Measurements from ENCODE around the gene JRKL.

Gene JRKL

DNA sequence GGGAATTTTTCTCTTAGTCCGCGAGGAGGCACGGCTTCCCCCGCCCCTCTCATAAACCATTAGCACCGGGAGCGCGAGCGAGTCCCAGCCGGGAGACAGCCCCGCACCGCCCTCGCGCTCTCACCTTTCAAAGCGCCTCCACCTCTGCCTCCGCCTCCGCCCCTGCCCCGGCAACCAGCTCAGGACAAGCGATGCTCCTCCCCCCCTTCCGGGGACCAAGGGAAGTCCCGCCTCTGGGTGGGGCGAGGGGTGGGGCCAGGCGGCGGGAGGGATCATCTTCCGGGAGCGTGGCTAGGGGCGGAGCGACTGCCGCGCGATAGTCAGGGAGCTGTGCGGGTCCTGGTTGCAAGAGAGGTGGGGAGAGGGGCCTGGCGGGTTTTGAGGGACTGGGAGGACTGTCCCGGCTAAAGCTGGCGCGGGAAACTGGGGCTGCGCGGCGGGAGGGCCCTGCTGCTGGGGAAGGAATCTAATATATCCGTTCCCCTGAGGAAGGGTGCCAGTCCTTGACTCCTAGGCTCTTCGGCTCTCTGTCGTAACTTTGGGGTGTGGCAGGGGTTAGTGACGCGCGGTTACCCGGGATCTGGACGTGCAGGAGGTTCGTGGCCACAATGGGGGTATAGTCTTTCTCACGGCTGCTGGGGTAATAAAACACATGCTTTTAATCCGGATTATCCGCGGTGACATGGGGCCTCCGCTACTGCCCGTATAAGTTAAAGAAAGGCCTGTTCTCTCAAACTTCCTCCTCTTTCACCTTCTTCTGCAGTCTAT lies at the start of gene JRKL, which contains the start of gene CCDC82:
Gene JRKL (plus strand): TSS at position 294 of the 768 bp plus-strand sequence. CDS start 637 bp downstream, outside the sequence.
Gene CCDC82 (minus strand): TSS at position 193 of the 768 bp plus-strand sequence. CDS start 5,165 bp downstream, outside the sequence.
- Histone ChIP-seq H3K4me1 (ENCODE audit: insufficient read depth, low read length) (no peaks in the 10 kb centered on the region; the same call in 1 of the 2 replicates), H3K9me3 (ENCODE audit: control insufficient read depth, insufficient read depth, low read length) (no peaks in the 10 kb centered on the region), H3K9ac (ENCODE audit: low read depth, low read length) (peak within 1 kb of the TSS; percentile 86), H3K36me3 (ENCODE audit: insufficient read depth, low read length) (no peaks in the 10 kb centered on the region)

- Histone ChIP-seq H3K9me3 (ENCODE audit: control insufficient read depth, insufficient read depth, low read length) (no peaks in the 10 kb centered on the region), H3K9ac (ENCODE audit: low read depth, low read length) (no peak overlapping the region), H3K36me3 (ENCODE audit: insufficient read depth, low read length) (no peaks in the 10 kb centered on the region), H3K4me1 (ENCODE audit: insufficient read depth, low read length) (peaks cover 31% of the 10 kb centered on the region)
Measured at GRCh38 chr11:96340555-96340885, 49.3 kb upstream of the JRKL start.

- H3K36me3 ChIP-seq (ENCODE audit: insufficient read depth, low read length) = no peaks in the 10 kb centered on the region
- no peaks in the 10 kb centered on the region for H3K9me3 ChIP-seq (ENCODE audit: control insufficient read depth, insufficient read depth, low read length)
- H3K9ac ChIP-seq (ENCODE audit: low read depth, low read length) = peak overlapping the region; percentile 98; the same call in 1 of the 2 replicates
- H3K4me1 ChIP-seq (ENCODE audit: insufficient read depth, low read length) = peaks cover 28% of the 10 kb centered on the region
Measured at GRCh38 chr11:96341211-96342013, 48.4 kb upstream of the JRKL start.

- peaks cover 22% of the 10 kb centered on the region for H3K4me1 ChIP-seq (ENCODE audit: insufficient read depth, low read length)
- no peaks in the 10 kb centered on the region for H3K36me3 ChIP-seq (ENCODE audit: insufficient read depth, low read length)
- peak overlapping the region; percentile 98 for H3K9ac ChIP-seq (ENCODE audit: low read depth, low read length)
- no peaks in the 10 kb centered on the region for H3K9me3 ChIP-seq (ENCODE audit: control insufficient read depth, insufficient read depth, low read length)
Measured at GRCh38 chr11:96342014-96342960, 47.5 kb upstream of the JRKL start.

- no peaks in the 10 kb centered on the region for H3K9me3 ChIP-seq (ENCODE audit: control insufficient read depth, insufficient read depth, low read length)
- peak within 1 kb of the TSS; percentile 98 for H3K9ac ChIP-seq (ENCODE audit: low read depth, low read length)
- H3K4me1 ChIP-seq (ENCODE audit: insufficient read depth, low read length) = peaks cover 14% of the 10 kb centered on the region
- no peaks in the 10 kb centered on the region for H3K36me3 ChIP-seq (ENCODE audit: insufficient read depth, low read length)
Measured at GRCh38 chr11:96342961-96343711, 46.7 kb upstream of the JRKL start, which contains the start of gene MAML2. Gene MAML2, minus strand, starts transcription at chr11:96343195. Its CDS starts 1,300 bp downstream, at chr11:96341895.

DNA sequence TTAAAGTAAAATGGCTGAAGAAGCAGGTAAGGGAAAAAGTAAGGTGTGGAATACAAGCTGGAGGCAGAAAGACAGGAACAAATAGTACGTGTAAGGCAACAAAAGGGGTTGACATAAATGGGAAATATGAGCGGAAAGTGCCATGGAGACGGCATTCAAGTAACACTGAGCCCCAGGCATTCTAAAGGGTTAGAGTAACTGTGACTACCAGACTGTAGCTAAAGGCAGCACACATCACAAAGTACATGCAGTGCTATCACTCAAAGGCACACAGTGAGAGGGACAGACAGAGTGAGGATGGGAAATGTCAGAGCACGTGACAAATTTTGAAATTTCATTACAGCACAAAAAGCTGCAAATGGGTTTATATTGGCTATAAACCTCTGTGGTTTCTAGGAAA lies 33.0 kb upstream of the JRKL start:
- Histone ChIP-seq H3K9ac (ENCODE audit: low read depth, low read length) (no peak overlapping the region), H3K4me1 (ENCODE audit: insufficient read depth, low read length) (no peaks in the 10 kb centered on the region), H3K9me3 (ENCODE audit: control insufficient read depth, insufficient read depth, low read length) (no peaks in the 10 kb centered on the region), H3K36me3 (ENCODE audit: insufficient read depth, low read length) (no peaks in the 10 kb centered on the region; the same call in none of the 2 replicates)

DNA sequence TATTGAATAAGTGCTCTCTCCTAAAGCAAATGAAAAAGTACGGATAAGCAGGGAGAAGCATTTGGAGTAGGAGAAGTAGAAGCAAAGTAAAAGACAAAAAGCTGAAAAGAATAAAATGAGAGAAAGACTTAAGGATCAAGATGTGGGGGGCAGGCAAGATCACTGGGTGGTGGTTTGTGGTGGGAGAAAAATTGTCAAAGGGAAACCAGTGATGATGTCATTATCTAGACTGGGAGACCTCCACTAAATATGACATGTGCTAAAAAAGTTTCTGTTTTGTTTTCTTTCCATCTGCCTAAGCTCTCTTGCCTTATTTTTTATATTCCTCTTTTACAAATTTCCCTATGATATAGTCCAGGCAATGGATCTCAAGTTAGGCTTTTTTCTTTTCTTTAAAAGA lies 32.0 kb upstream of the JRKL start:
- Histone ChIP-seq H3K4me1 (ENCODE audit: insufficient read depth, low read length) (no peaks in the 10 kb centered on the region), H3K36me3 (ENCODE audit: insufficient read depth, low read length) (no peaks in the 10 kb centered on the region; the same call in none of the 2 replicates), H3K9me3 (ENCODE audit: control insufficient read depth, insufficient read depth, low read length) (no peaks in the 10 kb centered on the region), H3K9ac (ENCODE audit: low read depth, low read length) (no peak overlapping the region)

DNA sequence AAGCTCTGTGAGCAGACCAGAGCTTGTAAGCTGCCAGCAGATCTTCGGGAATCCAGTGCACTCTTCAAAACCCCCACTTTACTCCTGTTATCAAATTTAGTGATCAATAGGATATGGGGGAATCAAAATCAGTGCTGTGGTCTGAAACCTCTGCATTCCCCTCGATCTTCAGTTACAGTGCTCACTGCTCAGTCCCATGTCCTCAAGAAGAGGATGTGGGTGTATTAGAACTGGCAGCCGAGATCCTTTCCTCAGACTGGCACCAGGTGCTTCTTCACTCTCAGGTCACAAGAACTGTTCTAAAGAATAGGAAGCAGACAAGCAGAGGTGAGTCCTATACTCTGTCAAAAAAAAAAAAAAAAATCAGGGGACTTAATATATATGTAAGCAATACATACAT lies 31.5 kb upstream of the JRKL start:
- no peak overlapping the region for H3K9ac ChIP-seq (ENCODE audit: low read depth, low read length)
- no peaks in the 10 kb centered on the region; the same call in none of the 2 replicates for H3K36me3 ChIP-seq (ENCODE audit: insufficient read depth, low read length)
- no peaks in the 10 kb centered on the region for H3K4me1 ChIP-seq (ENCODE audit: insufficient read depth, low read length)
- H3K9me3 ChIP-seq (ENCODE audit: control insufficient read depth, insufficient read depth, low read length) = no peaks in the 10 kb centered on the region

DNA sequence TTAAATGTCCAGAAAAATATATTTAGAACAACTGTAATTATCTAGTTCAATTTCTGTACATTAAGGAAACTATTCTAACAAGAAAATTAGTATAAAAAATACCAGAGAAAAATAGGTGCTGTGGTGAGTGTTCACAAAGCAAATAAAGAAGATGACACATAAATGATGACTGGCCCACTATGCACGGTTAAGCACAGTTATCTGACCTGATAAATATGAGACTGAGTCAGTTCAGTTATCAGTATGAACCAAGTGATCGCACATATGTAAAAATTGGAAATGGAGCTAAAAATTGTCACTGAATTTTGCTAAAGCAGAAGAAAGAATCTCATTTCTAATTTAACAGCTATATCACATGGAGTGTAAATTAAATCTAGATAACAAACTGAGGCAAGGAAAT lies 28.0 kb upstream of the JRKL start:
- no peaks in the 10 kb centered on the region for H3K9me3 ChIP-seq (ENCODE audit: control insufficient read depth, insufficient read depth, low read length)
- no peak overlapping the region for H3K9ac ChIP-seq (ENCODE audit: low read depth, low read length)
- no peaks in the 10 kb centered on the region; the same call in none of the 2 replicates for H3K36me3 ChIP-seq (ENCODE audit: insufficient read depth, low read length)
- H3K4me1 ChIP-seq (ENCODE audit: insufficient read depth, low read length) = no peaks in the 10 kb centered on the region

- H3K9me3 ChIP-seq (ENCODE audit: control insufficient read depth, insufficient read depth, low read length) = no peaks in the 10 kb centered on the region
- no peak overlapping the region for H3K9ac ChIP-seq (ENCODE audit: low read depth, low read length)
- H3K4me1 ChIP-seq (ENCODE audit: insufficient read depth, low read length) = no peaks in the 10 kb centered on the region
- H3K36me3 ChIP-seq (ENCODE audit: insufficient read depth, low read length) = no peaks in the 10 kb centered on the region
Measured at GRCh38 chr11:96365493-96365892, 24.3 kb upstream of the JRKL start.

DNA sequence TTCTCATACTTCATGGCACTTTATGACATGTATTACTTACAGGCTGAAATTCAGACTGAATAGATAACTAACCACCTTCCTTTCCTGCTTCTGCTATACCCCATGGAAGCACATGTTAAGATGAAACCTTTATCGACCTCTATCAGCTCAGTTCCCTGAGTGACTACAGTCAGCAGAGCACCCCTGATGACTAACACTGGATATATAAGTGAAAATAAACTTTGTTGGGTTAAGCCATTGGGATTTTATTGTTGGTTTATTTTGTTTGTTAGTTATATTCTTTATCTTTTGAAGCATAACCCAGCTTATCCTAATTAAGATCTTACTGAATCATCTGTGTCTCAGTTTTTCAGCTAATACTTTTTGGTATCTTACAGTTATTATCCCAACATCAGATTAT lies 23.8 kb upstream of the JRKL start:
- Histone ChIP-seq H3K9me3 (ENCODE audit: control insufficient read depth, insufficient read depth, low read length) (no peaks in the 10 kb centered on the region), H3K4me1 (ENCODE audit: insufficient read depth, low read length) (no peaks in the 10 kb centered on the region), H3K36me3 (ENCODE audit: insufficient read depth, low read length) (no peaks in the 10 kb centered on the region), H3K9ac (ENCODE audit: low read depth, low read length) (no peak overlapping the region)

DNA sequence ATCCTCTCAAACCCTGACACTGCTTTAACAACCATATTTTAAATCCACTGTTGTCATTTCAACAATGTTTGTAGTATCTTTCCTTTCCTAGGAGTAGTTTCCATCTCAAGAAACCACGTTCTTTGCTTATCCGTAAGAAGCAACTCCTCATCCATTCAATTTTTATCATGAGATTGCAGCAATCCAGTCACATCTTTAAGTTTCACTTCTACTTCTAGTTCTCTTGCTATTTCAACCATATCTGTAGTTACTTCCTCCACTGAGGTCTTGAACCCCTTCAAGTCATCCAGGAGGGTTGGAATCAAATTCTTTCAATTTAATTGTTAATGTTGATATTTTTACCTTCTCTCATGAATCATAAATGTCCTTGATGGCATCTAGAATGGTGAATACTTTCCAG lies 22.5 kb upstream of the JRKL start:
- no peaks in the 10 kb centered on the region for H3K9me3 ChIP-seq (ENCODE audit: control insufficient read depth, insufficient read depth, low read length)
- H3K4me1 ChIP-seq (ENCODE audit: insufficient read depth, low read length) = no peaks in the 10 kb centered on the region
- no peaks in the 10 kb centered on the region for H3K36me3 ChIP-seq (ENCODE audit: insufficient read depth, low read length)
- no peak overlapping the region for H3K9ac ChIP-seq (ENCODE audit: low read depth, low read length)

- H3K9me3 ChIP-seq (ENCODE audit: control insufficient read depth, insufficient read depth, low read length) = no peaks in the 10 kb centered on the region
- no peak overlapping the region for H3K9ac ChIP-seq (ENCODE audit: low read depth, low read length)
- H3K36me3 ChIP-seq (ENCODE audit: insufficient read depth, low read length) = no peaks in the 10 kb centered on the region
- H3K4me1 ChIP-seq (ENCODE audit: insufficient read depth, low read length) = no peaks in the 10 kb centered on the region
Measured at GRCh38 chr11:96373826-96374225, 16.0 kb upstream of the JRKL start.

Measured in ES-I3 (cell line).